ENCODE measurements around the gene ACTL9.

- TF ChIP-seq, protein P1, sequence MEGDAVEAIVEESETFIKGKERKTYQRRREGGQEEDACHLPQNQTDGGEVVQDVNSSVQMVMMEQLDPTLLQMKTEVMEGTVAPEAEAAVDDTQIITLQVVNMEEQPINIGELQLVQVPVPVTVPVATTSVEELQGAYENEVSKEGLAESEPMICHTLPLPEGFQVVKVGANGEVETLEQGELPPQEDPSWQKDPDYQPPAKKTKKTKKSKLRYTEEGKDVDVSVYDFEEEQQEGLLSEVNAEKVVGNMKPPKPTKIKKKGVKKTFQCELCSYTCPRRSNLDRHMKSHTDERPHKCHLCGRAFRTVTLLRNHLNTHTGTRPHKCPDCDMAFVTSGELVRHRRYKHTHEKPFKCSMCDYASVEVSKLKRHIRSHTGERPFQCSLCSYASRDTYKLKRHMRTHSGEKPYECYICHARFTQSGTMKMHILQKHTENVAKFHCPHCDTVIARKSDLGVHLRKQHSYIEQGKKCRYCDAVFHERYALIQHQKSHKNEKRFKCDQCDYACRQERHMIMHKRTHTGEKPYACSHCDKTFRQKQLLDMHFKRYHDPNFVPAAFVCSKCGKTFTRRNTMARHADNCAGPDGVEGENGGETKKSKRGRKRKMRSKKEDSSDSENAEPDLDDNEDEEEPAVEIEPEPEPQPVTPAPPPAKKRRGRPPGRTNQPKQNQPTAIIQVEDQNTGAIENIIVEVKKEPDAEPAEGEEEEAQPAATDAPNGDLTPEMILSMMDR (IDR thresholded peaks at IDR 0.05), result no peak
- no peak for TF ChIP-seq POLR2A (IDR thresholded peaks at IDR 0.05)
These were observed 25.2 kb downstream of the ACTL9 start for GRCh38 chr19:8673276-8673891.
